Vagina (tissue), 2 donors: Measurements from ENCODE around the gene CENPS. TPM values are rescaled to one million over a fixed set of nuclear protein-coding genes. Genes with fewer than 3 reads are reported as not detected.

Experiments used
- DNase-seq, 2 donors: peaks; one replicate each; pipeline ENCODE4 v3.0.0-alpha.2; 2017; ENCODE audit errors: extremely low spot score in 2 of 2
- H3K27ac ChIP-seq: fragments of 200-600 bp; sonication (generic); one replicate; pipeline ENCODE4 v1.5.1; 2019
- H3K27me3 ChIP-seq: fragments of 200-600 bp; sonication (generic); one replicate; pipeline ENCODE4 v1.5.1; 2019
- H3K36me3 ChIP-seq, 2 donors: fragments of 200-600 bp; sonication (generic); one replicate each; pipeline ENCODE4 v1.5.1; 2017 to 2019
- H3K4me1 ChIP-seq: fragments of 200-600 bp; sonication (generic); one replicate; pipeline ENCODE4 v1.5.1; 2019
- H3K4me3 ChIP-seq, 2 donors: fragments of 200-600 bp; sonication (generic); 1 replicate in 1 of 2; 2 replicates in 1 of 2; pipeline ENCODE4 v1.5.1; 2016 to 2019
- H3K9me3 ChIP-seq: fragments of 200-600 bp; sonication (generic); one replicate; pipeline ENCODE4 v1.5.1; 2019
- CTCF ChIP-seq, 3 experiments: fragments of 450-650 bp in 2 of 3; fragments of 200-600 bp in 1 of 3; sonication (generic) in 1 of 3; IDR thresholded peaks; one replicate each; pipeline ENCODE4 v1.5.1; 2017 to 2019; ENCODE audit warnings: antibody characterized with exemption in 3 of 3, mild to moderate bottlenecking in 2 of 3, moderate library complexity in 2 of 3
- POLR2A ChIP-seq, 2 donors: fragments of 450-650 bp; IDR thresholded peaks; one replicate each; pipeline ENCODE4 v1.6.1; 2017; ENCODE audit warnings: antibody characterized with exemption in 2 of 2, mild to moderate bottlenecking in 2 of 2, moderate library complexity in 2 of 2
- POLR2AphosphoS5 ChIP-seq, 2 donors: sonication (generic); formaldehyde crosslinking; IDR thresholded peaks; one replicate each; pipeline ENCODE4 v1.9.0; 2017; ENCODE audit warnings: antibody characterized with exemption in 2 of 2, mild to moderate bottlenecking in 2 of 2, low read depth in 1 of 2; ENCODE audit not compliant: insufficient read depth in 1 of 2
- intact Hi-C: fragments of 100-400 bp; cut with DNase I; formaldehyde crosslinking; loops from one replicate; pipeline ENCODE4 v1.15.1; 2023
- total RNA-seq: library from RNA; depleted of rRNA; stranded (reverse); fragments of >200 nt; gene quantifications from one replicate; pipeline ENCODE4 v1.2.3, GENCODE V29; 2016

Gene CENPS
- total RNA-seq, 1 donor from 2014 or later, result 1.2 TPM

GRCh38 chr1:10429868-10430215, 391 bp upstream of the CENPS start:
- H3K9me3 ChIP-seq, result no peaks in the 10 kb centered on the region
- no peaks in the 10 kb centered on the region for H3K27me3 ChIP-seq
- TF ChIP-seq CTCF (IDR thresholded peaks at IDR 0.05) (no peak), POLR2AphosphoS5 (IDR thresholded peaks at IDR 0.05; ENCODE audit: insufficient read depth in 1 of 2, low read depth in 1 of 2) (no peak), POLR2A (IDR thresholded peaks at IDR 0.05) (no peak)
- intact Hi-C loops, result loop anchor here (2.0 kb wide), 1 partner anchor 53 kb away; no protein-coding TSS in a partner anchor
- H3K4me1 ChIP-seq, result peaks cover 23% of the 10 kb centered on the region
- DNase-seq, result no peak
- peak overlapping the region; percentile 81 for H3K27ac ChIP-seq
- H3K4me3 ChIP-seq, result peak overlapping the region; percentile 71 to 80
- no peaks in the 10 kb centered on the region for H3K36me3 ChIP-seq

- Histone ChIP-seq H3K36me3 (no peaks in the 10 kb centered on the region), H3K27ac (peak overlapping the region; percentile 81), H3K4me1 (peaks cover 23% of the 10 kb centered on the region), H3K27me3 (no peaks in the 10 kb centered on the region), H3K9me3 (no peaks in the 10 kb centered on the region), H3K4me3 (peak overlapping the region; percentile 71 to 80)
- DNase-seq, result no peak
- no peak for TF ChIP-seq POLR2A (IDR thresholded peaks at IDR 0.05)
- no peak for TF ChIP-seq POLR2AphosphoS5 (IDR thresholded peaks at IDR 0.05; ENCODE audit: insufficient read depth in 1 of 2, low read depth in 1 of 2)
- TF ChIP-seq CTCF (IDR thresholded peaks at IDR 0.05), result no peak
- intact Hi-C loops, result no loop called here
These were observed 967 bp downstream of the CENPS start for GRCh38 chr1:10431070-10431730.

- H3K4me3 ChIP-seq, result no peak overlapping the region
- no peaks in the 10 kb centered on the region for H3K36me3 ChIP-seq
- TF ChIP-seq POLR2A (IDR thresholded peaks at IDR 0.05) (no peak), POLR2AphosphoS5 (IDR thresholded peaks at IDR 0.05; ENCODE audit: insufficient read depth in 1 of 2, low read depth in 1 of 2) (no peak), CTCF (IDR thresholded peaks at IDR 0.05) (no peak)
- no peak overlapping the region for H3K27ac ChIP-seq
- H3K9me3 ChIP-seq, result no peaks in the 10 kb centered on the region
- H3K4me1 ChIP-seq, result peaks cover 18% of the 10 kb centered on the region
- no peak for DNase-seq
- no peaks in the 10 kb centered on the region for H3K27me3 ChIP-seq
- intact Hi-C loops, result no loop called here
These were observed 2.9 kb downstream of the CENPS start for GRCh38 chr1:10432910-10433700.

GRCh38 chr1:10433790-10434189, 3.6 kb downstream of the CENPS start:
- TF ChIP-seq POLR2A (IDR thresholded peaks at IDR 0.05), result no peak
- no peak for TF ChIP-seq POLR2AphosphoS5 (IDR thresholded peaks at IDR 0.05; ENCODE audit: insufficient read depth in 1 of 2, low read depth in 1 of 2)
- no peak for TF ChIP-seq CTCF (IDR thresholded peaks at IDR 0.05)
- H3K36me3 ChIP-seq, result no peaks in the 10 kb centered on the region
- peaks cover 16% of the 10 kb centered on the region for H3K4me1 ChIP-seq
- intact Hi-C loops, result no loop called here
- no peak for DNase-seq
- H3K27me3 ChIP-seq, result no peaks in the 10 kb centered on the region
- H3K9me3 ChIP-seq, result no peaks in the 10 kb centered on the region
- H3K27ac ChIP-seq, result no peak overlapping the region
- no peak overlapping the region for H3K4me3 ChIP-seq

GRCh38 chr1:10434590-10434989, 4.4 kb downstream of the CENPS start:
- H3K4me1 ChIP-seq, result peaks cover 15% of the 10 kb centered on the region
- TF ChIP-seq POLR2A (IDR thresholded peaks at IDR 0.05) (no peak), POLR2AphosphoS5 (IDR thresholded peaks at IDR 0.05; ENCODE audit: insufficient read depth in 1 of 2, low read depth in 1 of 2) (no peak), CTCF (IDR thresholded peaks at IDR 0.05) (no peak)
- no peaks in the 10 kb centered on the region for H3K27me3 ChIP-seq
- H3K36me3 ChIP-seq, result no peaks in the 10 kb centered on the region
- intact Hi-C loops, result no loop called here
- no peak overlapping the region for H3K4me3 ChIP-seq
- no peak for DNase-seq
- H3K27ac ChIP-seq, result no peak overlapping the region
- H3K9me3 ChIP-seq, result no peaks in the 10 kb centered on the region
